Posterior cingulate gyrus (tissue), 11 donors: ENCODE data around the gene NEURL1.
"Not testable (repeated sequence)": the region's sequence is repeated elsewhere in the genome, so short reads cannot be mapped to it uniquely, and the experiment has no call there.

ENCODE experiments used
- DNase-seq, 10 donors: peaks; one replicate each; pipeline versions ENCODE4 v3.0.0 to v3.0.0-alpha.2; 2020 to 2021; ENCODE audit warnings: mixed read lengths in 3 of 10
- intact Hi-C: fragments of 100-400 bp; cut with DNase I; formaldehyde crosslinking; loops from one replicate; pipeline ENCODE4 v1.15.1; 2023

NEURL1 gene

GRCh38 chr10:103491729-103492364 lies 1.7 kb upstream of the NEURL1 start:
- intact Hi-C loops = loop anchor here (5.0 kb wide), 1 partner anchor 50 kb away; no protein-coding TSS in a partner anchor

GRCh38 chr10:103492655-103493261 lies 747 bp upstream of the NEURL1 start:
- intact Hi-C loops = loop anchor here (5.0 kb wide), 1 partner anchor 50 kb away; no protein-coding TSS in a partner anchor
- no peak for DNase-seq

More at GRCh38 chr10:103491729-103492364, 1.7 kb upstream of the NEURL1 start:
- DNase-seq = peak in 2 of 10 donors; percentile 33 to 64

- peak in 8 of 10 donors; percentile 16 to 93 (median 48) for DNase-seq
- intact Hi-C loops = loop anchor here (5.0 kb wide), 1 partner anchor 48 kb away; no protein-coding TSS in a partner anchor
These were observed 692 bp downstream of the NEURL1 start for GRCh38 chr10:103493916-103494877.

GRCh38 chr10:103495321-103495720 lies 1.8 kb downstream of the NEURL1 start:
- intact Hi-C loops = no loop called here
- DNase-seq = peak in 1 of 10 donors; percentile 38

GRCh38 chr10:103497161-103497915 lies 3.8 kb downstream of the NEURL1 start:
- intact Hi-C loops = no loop called here

GRCh38 chr10:103498936-103499638 lies 5.6 kb downstream of the NEURL1 start:
- peak in 2 of 10 donors; percentile 15 to 16 for DNase-seq
- intact Hi-C loops = no loop called here

More at GRCh38 chr10:103497161-103497915, 3.8 kb downstream of the NEURL1 start:
- peak in 2 of 10 donors; percentile 21 to 53 for DNase-seq

GRCh38 chr10:103499881-103500280 lies 6.4 kb downstream of the NEURL1 start:
- intact Hi-C loops = no loop called here

GRCh38 chr10:103500481-103500880 lies 7.0 kb downstream of the NEURL1 start:
- peak in 1 of 10 donors; percentile 25 for DNase-seq
- intact Hi-C loops = no loop called here

More at GRCh38 chr10:103499881-103500280, 6.4 kb downstream of the NEURL1 start:
- DNase-seq = peak in 4 of 10 donors; percentile 40 to 87 (median 77)

GRCh38 chr10:103501186-103501585 lies 7.7 kb downstream of the NEURL1 start:
- peak in 2 of 10 donors; percentile 41 to 52 for DNase-seq
- intact Hi-C loops = no loop called here

GRCh38 chr10:103502849-103503660 lies 9.6 kb downstream of the NEURL1 start:
- intact Hi-C loops = no loop called here
- DNase-seq = peak in 3 of 10 donors; percentile 49 to 89 (median 85)

- DNase-seq = peak in 2 of 10 donors; percentile 8 to 20
These were observed 10.3 kb downstream of the NEURL1 start for GRCh38 chr10:103503777-103504176.

GRCh38 chr10:103504181-103504783 lies 10.8 kb downstream of the NEURL1 start:
- intact Hi-C loops = no loop called here
- DNase-seq = peak in 2 of 10 donors; percentile 19 to 27

More at GRCh38 chr10:103503777-103504176, 10.3 kb downstream of the NEURL1 start:
- intact Hi-C loops = not testable (repeated sequence)

- peak in 1 of 10 donors; percentile 18 for DNase-seq
- intact Hi-C loops = no loop called here
These were observed 12.6 kb downstream of the NEURL1 start for GRCh38 chr10:103506061-103506460.

GRCh38 chr10:103507235-103508191 lies 14.0 kb downstream of the NEURL1 start:
- intact Hi-C loops = no loop called here
- peak in 2 of 10 donors; percentile 26 to 28 for DNase-seq

GRCh38 chr10:103510046-103510685 lies 16.7 kb downstream of the NEURL1 start:
- intact Hi-C loops = no loop called here
- peak in 1 of 10 donors; percentile 54 for DNase-seq
